HG02870 (cell line): ENCODE data around the gene SPOCK1.

ENCODE experiments used
- ATAC-seq: cut with Tn5 transposase; IDR thresholded peaks from one replicate; pipeline ENCODE4 v1.9.1; 2021; ENCODE audit warnings: mild to moderate bottlenecking, moderate library complexity; ENCODE audit not compliant: unreplicated experiment

The SPOCK1 gene

GRCh38 chr5:137446615-137447014 is 52.5 kb downstream of the SPOCK1 start:
- ATAC-seq: no peak

GRCh38 chr5:137446151-137446550 is 53.0 kb downstream of the SPOCK1 start:
- no peak for ATAC-seq

GRCh38 chr5:137442660-137443059 is 56.5 kb downstream of the SPOCK1 start:
- ATAC-seq: no peak

- no peak for ATAC-seq
Measured at GRCh38 chr5:137441476-137441875, 57.6 kb downstream of the SPOCK1 start.

GRCh38 chr5:137440795-137441194 is 58.3 kb downstream of the SPOCK1 start:
- ATAC-seq: no peak

- ATAC-seq: no peak
Measured at GRCh38 chr5:137439645-137440044, 59.5 kb downstream of the SPOCK1 start.

- ATAC-seq: no peak
Measured at GRCh38 chr5:137438932-137439331, 60.2 kb downstream of the SPOCK1 start.

- no peak for ATAC-seq
Measured at GRCh38 chr5:137437774-137438173, 61.4 kb downstream of the SPOCK1 start.

GRCh38 chr5:137433539-137433938 is 65.6 kb downstream of the SPOCK1 start:
- ATAC-seq: no peak

- ATAC-seq: no peak
Measured at GRCh38 chr5:137432376-137432775, 66.8 kb downstream of the SPOCK1 start.

- no peak for ATAC-seq
Measured at GRCh38 chr5:137431051-137431450, 68.1 kb downstream of the SPOCK1 start.

GRCh38 chr5:137415231-137415681 is 83.9 kb downstream of the SPOCK1 start:
- ATAC-seq: no peak

GRCh38 chr5:137414112-137414755 is 84.9 kb downstream of the SPOCK1 start:
- ATAC-seq: no peak

GRCh38 chr5:137412136-137412535 is 87.0 kb downstream of the SPOCK1 start:
- no peak for ATAC-seq

- no peak for ATAC-seq
Measured at GRCh38 chr5:137410234-137411010, 88.7 kb downstream of the SPOCK1 start.

- ATAC-seq: no peak
Measured at GRCh38 chr5:137409736-137410135, 89.4 kb downstream of the SPOCK1 start.

GRCh38 chr5:137407090-137407489 is 92.0 kb downstream of the SPOCK1 start:
- ATAC-seq: no peak

GRCh38 chr5:137405393-137405792 is 93.7 kb downstream of the SPOCK1 start:
- ATAC-seq: no peak

- no peak for ATAC-seq
Measured at GRCh38 chr5:137403869-137404268, 95.3 kb downstream of the SPOCK1 start.

- no peak for ATAC-seq
Measured at GRCh38 chr5:137402436-137403187, 96.5 kb downstream of the SPOCK1 start.

GRCh38 chr5:137401946-137402345 is 97.2 kb downstream of the SPOCK1 start:
- no peak for ATAC-seq

- no peak for ATAC-seq
Measured at GRCh38 chr5:137400571-137400970, 98.6 kb downstream of the SPOCK1 start.
